Common myeloid progenitor, CD34-positive (primary cell): ENCODE measurements around the gene EXOC3L1.

Source experiments
- CTCF ChIA-PET: fragments of 350-600 bp; sonication (Branson Sonifier 250); formaldehyde crosslinking; loops from one replicate; lab custom pipeline; 2021; ENCODE audit warnings: antibody characterized with exemption; lab: Charles Lee
- POLR2A ChIA-PET: fragments of 350-600 bp; sonication (Branson Sonifier 250); formaldehyde crosslinking; loops from one replicate; lab custom pipeline; 2021; ENCODE audit warnings: antibody characterized with exemption; lab: Charles Lee
- DNase-seq, 3 donors: peaks; one replicate each; pipeline versions ENCODE4 v3.0.0 to v3.0.0-alpha.2; 2013
- H3K27ac ChIP-seq, 2 experiments: 1 replicate in 1 of 2; 2 replicates in 1 of 2; pipeline ENCODE4 v1.7.0; 2013; ENCODE audit warnings: inconsistent platforms in 2 of 2, low read length in 2 of 2, mild to moderate bottlenecking in 2 of 2, low read depth in 1 of 2, moderate library complexity in 1 of 2; ENCODE audit not compliant: severe bottlenecking in 2 of 2, insufficient read depth in 1 of 2, poor library complexity in 1 of 2
- H3K27me3 ChIP-seq, 5 experiments: replicated peaks in 2 of 5; 1 replicate in 3 of 5; 2 replicates in 2 of 5; pipeline versions ENCODE4 v1.6.1 to v1.7.0; 2013; ENCODE audit warnings: low read length in 4 of 5, mild to moderate bottlenecking in 2 of 5, moderate library complexity in 2 of 5, inconsistent platforms in 1 of 5; ENCODE audit not compliant: insufficient read depth in 5 of 5, control insufficient read depth in 4 of 5
- H3K36me3 ChIP-seq, 4 experiments: 1 replicate in 2 of 4; 2 replicates in 2 of 4; pipeline versions ENCODE4 v1.6.1 to v1.7.0; 2013; ENCODE audit warnings: low read length in 3 of 4, control low read depth in 1 of 4, mild to moderate bottlenecking in 1 of 4; ENCODE audit not compliant: control insufficient read depth in 4 of 4, insufficient read depth in 4 of 4
- H3K4me1 ChIP-seq, 4 experiments: 1 replicate in 3 of 4; 2 replicates in 1 of 4; pipeline versions ENCODE4 v1.6.1 to v1.7.1; 2013; ENCODE audit warnings: low read length in 3 of 4, mild to moderate bottlenecking in 3 of 4, control low read depth in 1 of 4, inconsistent platforms in 1 of 4, moderate library complexity in 1 of 4; ENCODE audit not compliant: control insufficient read depth in 4 of 4, insufficient read depth in 4 of 4; ENCODE audit errors: control extremely low read depth in 1 of 4
- H3K4me3 ChIP-seq, 7 experiments: 1 replicate in 4 of 7; 2 replicates in 3 of 7; pipeline versions ENCODE4 v1.5.1 to v1.7.0; 2013; ENCODE audit warnings: mild to moderate bottlenecking in 7 of 7, low read length in 6 of 7, moderate library complexity in 6 of 7, inconsistent platforms in 2 of 7, low read depth in 2 of 7, control low read depth in 1 of 7; ENCODE audit not compliant: insufficient read depth in 4 of 7, control insufficient read depth in 1 of 7; ENCODE audit errors: extremely low read depth in 1 of 7
- H3K9me3 ChIP-seq, 5 experiments: 1 replicate in 4 of 5; 2 replicates in 1 of 5; pipeline versions ENCODE4 v1.6.1 to v1.7.1; 2013; ENCODE audit warnings: low read length in 4 of 5, mild to moderate bottlenecking in 2 of 5, inconsistent platforms in 1 of 5, low read depth in 1 of 5, moderate library complexity in 1 of 5; ENCODE audit not compliant: control insufficient read depth in 4 of 5, insufficient read depth in 2 of 5; ENCODE audit errors: control extremely low read depth in 1 of 5
- WGBS: methylation state at CpG from one replicate; pipeline ENCODE4 v1.1.5; 2013; ENCODE audit not compliant: insufficient coverage; 5-methylcytosine and 5-hydroxymethylcytosine counted together

EXOC3L1 gene

GRCh38 chr16:67228034-67228785, 38.3 kb upstream of the EXOC3L1 start:
- 98% methylated on average over 7 of the region's 9 CpGs for WGBS
- Histone ChIP-seq H3K4me1 (peaks cover 11 to 42% (median 32%) of the 10 kb centered on the region in 4 experiments), H3K9me3 (no peaks in the 10 kb centered on the region), H3K27me3 (no peaks in the 10 kb centered on the region), H3K27ac (peak overlapping the region in 1 of 2 experiments; percentile 88), H3K36me3 (peaks cover 3 to 44% (median 39%) of the 10 kb centered on the region in 4 experiments), H3K4me3 (peak overlapping the region in 6 of 7 experiments; percentile 88 to 97 (median 92))
- POLR2A ChIA-PET: interaction anchor here (1.4 to 3.6 kb wide), 3 partner anchors 10 to 17 kb away, joined by 5 to 42 read pairs (median 6); partner anchors contain the start of gene FHOD1
- CTCF ChIA-PET: interaction anchor here (1.3 to 10.7 kb wide), 4 partner anchors 10 to 18 kb away, joined by 6 to 108 read pairs (median 8); partner anchors contain the start of genes FHOD1 and SLC9A5
- DNase-seq: no peak

GRCh38 chr16:67227567-67227921, 37.6 kb upstream of the EXOC3L1 start:
- H3K4me3 ChIP-seq: peak overlapping the region; percentile 80 to 97 (median 90)
- no peak for DNase-seq
- H3K9me3 ChIP-seq: no peaks in the 10 kb centered on the region
- H3K36me3 ChIP-seq: peaks cover 3 to 45% (median 38%) of the 10 kb centered on the region in 4 experiments
- POLR2A ChIA-PET: interaction anchor here (1.4 to 3.6 kb wide), 3 partner anchors 11 to 18 kb away, joined by 5 to 42 read pairs (median 6); partner anchors contain the start of gene FHOD1
- CTCF ChIA-PET: interaction anchor here (1.1 to 10.7 kb wide), 6 partner anchors 8 to 19 kb away, joined by 4 to 108 read pairs (median 8); partner anchors contain the start of genes FHOD1 and SLC9A5
- no peaks in the 10 kb centered on the region for H3K27me3 ChIP-seq
- H3K4me1 ChIP-seq: peaks cover 11 to 42% (median 32%) of the 10 kb centered on the region in 4 experiments
- H3K27ac ChIP-seq: peak overlapping the region; percentile 74 to 88
- 20% methylated on average over 12 of the region's 12 CpGs for WGBS

GRCh38 chr16:67226804-67227566, 37.0 kb upstream of the EXOC3L1 start, which contains the start of gene TMEM208:
Gene TMEM208, plus strand, starts transcription at chr16:67227130. Its CDS starts 89 bp downstream, at chr16:67227219.
- peaks cover 11 to 42% (median 32%) of the 10 kb centered on the region in 4 experiments for H3K4me1 ChIP-seq
- H3K36me3 ChIP-seq: peaks cover 3 to 42% (median 36%) of the 10 kb centered on the region in 4 experiments
- WGBS: 0% methylated on average over 42 of the region's 46 CpGs
- DNase-seq: peak; percentile 99
- H3K27me3 ChIP-seq: no peaks in the 10 kb centered on the region
- no peaks in the 10 kb centered on the region for H3K9me3 ChIP-seq
- peak within 1 kb of the TSS; percentile 74 to 88 for H3K27ac ChIP-seq
- CTCF ChIA-PET: interaction anchor here (0.6 to 10.7 kb wide), 13 partner anchors 9 to 288 kb away, joined by 3 to 108 read pairs (median 5); partner anchors contain the start of genes EXOC3L1, FHOD1 and SLC9A5
- POLR2A ChIA-PET: interaction anchor here (1.4 to 3.6 kb wide), 3 partner anchors 12 to 19 kb away, joined by 5 to 42 read pairs (median 6); partner anchors contain the start of gene FHOD1
- H3K4me3 ChIP-seq: peak within 1 kb of the TSS; percentile 80 to 97 (median 90)

DNA sequence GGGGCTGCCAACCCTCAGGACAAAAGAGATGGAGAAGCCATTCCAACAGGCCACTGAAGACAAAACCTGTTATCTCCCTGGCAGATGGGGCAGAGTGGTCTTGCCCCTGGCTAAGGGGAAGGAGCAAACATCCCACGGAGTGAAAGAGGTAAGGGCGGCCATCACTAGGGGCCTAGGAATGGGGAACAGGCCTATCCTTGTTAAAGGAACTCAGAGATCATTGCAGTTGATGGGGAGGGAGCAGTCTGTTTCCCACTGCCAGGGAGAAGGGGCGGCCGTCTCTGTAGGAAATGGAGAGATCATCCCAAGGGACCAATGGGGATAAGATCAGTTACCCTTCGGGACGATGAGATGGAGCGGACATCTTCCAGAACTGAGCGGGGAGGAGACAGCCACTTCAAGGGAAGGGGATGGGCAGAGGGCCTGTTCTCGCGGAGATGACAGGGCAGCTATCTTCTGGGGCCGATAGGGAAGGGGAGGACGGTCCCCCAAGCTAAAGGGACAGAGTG, 36.4 kb upstream of the EXOC3L1 start:
- POLR2A ChIA-PET: interaction anchor here (1.4 to 3.6 kb wide), 3 partner anchors 12 to 19 kb away, joined by 5 to 42 read pairs (median 6); partner anchors contain the start of gene FHOD1
- H3K27ac ChIP-seq: peak overlapping the region; percentile 47 to 88
- WGBS: 8% methylated on average over 12 of the region's 12 CpGs

GRCh38 chr16:67223992-67224391, 34.1 kb upstream of the EXOC3L1 start:
- Histone ChIP-seq H3K27ac (peak overlapping the region in 1 of 2 experiments; percentile 18), H3K4me3 (peak overlapping the region in 2 of 7 experiments; percentile 1 to 19), H3K9me3 (no peaks in the 10 kb centered on the region), H3K27me3 (no peaks in the 10 kb centered on the region), H3K4me1 (peaks cover 11 to 42% (median 33%) of the 10 kb centered on the region in 4 experiments), H3K36me3 (peaks cover 3 to 12% (median 8%) of the 10 kb centered on the region in 4 experiments)
- 0% methylated on average over 3 of the region's 3 CpGs for WGBS
- POLR2A ChIA-PET: interaction anchor here (1.3 kb wide), 1 partner anchor 20 kb away, joined by 3 read pairs; no protein-coding TSS in a partner anchor
- CTCF ChIA-PET: interaction anchor here (0.7 to 1.2 kb wide), 7 partner anchors 8 to 64 kb away, joined by 3 to 4 read pairs (median 3); partner anchors contain the start of gene FHOD1
- DNase-seq: no peak

More for the DNA sequence above, 36.4 kb upstream of the EXOC3L1 start:
- H3K36me3 ChIP-seq: peaks cover 3 to 35% (median 30%) of the 10 kb centered on the region in 4 experiments
- CTCF ChIA-PET: interaction anchor here (0.6 to 10.7 kb wide), 13 partner anchors 9 to 288 kb away, joined by 3 to 108 read pairs (median 4); partner anchors contain the start of genes ELMO3, EXOC3L1, FHOD1 and SLC9A5
- no peaks in the 10 kb centered on the region for H3K9me3 ChIP-seq
- H3K4me1 ChIP-seq: peaks cover 11 to 42% (median 32%) of the 10 kb centered on the region in 4 experiments
- DNase-seq: no peak
- no peaks in the 10 kb centered on the region for H3K27me3 ChIP-seq
- H3K4me3 ChIP-seq: peak overlapping the region; percentile 47 to 97 (median 90)
